ENCODE data around the gene CSTPP1. TPM values are rescaled to one million over a fixed set of nuclear protein-coding genes. Genes with fewer than 3 reads are reported as not detected.

The CSTPP1 gene
- total RNA-seq, 2 experiments from 2014 or later, result 12.8 to 14.4 TPM

GRCh38 chr11:46930089-46930488, 6.5 kb upstream of the CSTPP1 start:
- peaks cover 9% of the 10 kb centered on the region for H3K27me3 Mint-ChIP-seq
- no peak overlapping the region for H3K4me3 Mint-ChIP-seq
- POLR2A ChIA-PET, result no interaction called here
- TF ChIP-seq CTCF (IDR thresholded peaks at IDR 0.05), result no peak
- ATAC-seq (peak; percentile 92), DNase-seq (peak; percentile 49)
- H3K27ac Mint-ChIP-seq, result no peak overlapping the region
- H3K9me3 Mint-ChIP-seq, result no peaks in the 10 kb centered on the region
- H3K36me3 Mint-ChIP-seq (ENCODE audit: low read depth), result no peaks in the 10 kb centered on the region
- H3K4me1 Mint-ChIP-seq (ENCODE audit: low read depth), result peaks cover 8% of the 10 kb centered on the region
- CTCF ChIA-PET, result interaction anchor here (0.6 to 1.8 kb wide), 3 partner anchors 10 to 37 kb away, joined by 3 to 10 read pairs (median 4); no protein-coding TSS in a partner anchor
- intact Hi-C loops (cut with micrococcal nuclease), result no loop called here

- TF ChIP-seq CTCF (IDR thresholded peaks at IDR 0.05), result no peak
- peaks cover 9% of the 10 kb centered on the region for H3K4me1 Mint-ChIP-seq (ENCODE audit: low read depth)
- CTCF ChIA-PET, result interaction anchor here (0.9 to 3.1 kb wide), 3 partner anchors 10 to 211 kb away, joined by 3 to 10 read pairs (median 3); no protein-coding TSS in a partner anchor
- H3K4me3 Mint-ChIP-seq, result no peak overlapping the region
- H3K9me3 Mint-ChIP-seq, result no peaks in the 10 kb centered on the region
- intact Hi-C loops (cut with micrococcal nuclease), result no loop called here
- DNase-seq, result no peak
- ATAC-seq, result no peak
- H3K27ac Mint-ChIP-seq, result no peak overlapping the region
- no peaks in the 10 kb centered on the region for H3K27me3 Mint-ChIP-seq
- POLR2A ChIA-PET, result interaction anchor here (0.9 kb wide), 1 partner anchor 60 kb away, joined by 3 read pairs; no protein-coding TSS in a partner anchor
- no peaks in the 10 kb centered on the region for H3K36me3 Mint-ChIP-seq (ENCODE audit: low read depth)
Measured at GRCh38 chr11:46942172-46942571, 5.6 kb downstream of the CSTPP1 start.

- no peaks in the 10 kb centered on the region for H3K27me3 Mint-ChIP-seq
Measured at GRCh38 chr11:46944356-46945075, 8.0 kb downstream of the CSTPP1 start.

GRCh38 chr11:46947399-46948077, 11.0 kb downstream of the CSTPP1 start:
- intact Hi-C loops (cut with micrococcal nuclease), result no loop called here
- ChIA-PET CTCF (interaction anchor here (1.2 to 1.5 kb wide), 3 partner anchors 11 to 206 kb away, joined by 4 read pairs; partner anchors contain the start of gene CSTPP1), POLR2A (interaction anchor here (1.4 kb wide), 1 partner anchor 17 kb away, joined by 3 read pairs; no protein-coding TSS in a partner anchor)
- DNase-seq, result no peak
- no peaks in the 10 kb centered on the region for H3K9me3 Mint-ChIP-seq
- H3K27ac Mint-ChIP-seq, result no peak overlapping the region
- no peak for TF ChIP-seq CTCF (IDR thresholded peaks at IDR 0.05)
- H3K27me3 Mint-ChIP-seq, result no peaks in the 10 kb centered on the region
- ATAC-seq, result no peak
- no peak overlapping the region for H3K4me3 Mint-ChIP-seq
- no peaks in the 10 kb centered on the region for H3K36me3 Mint-ChIP-seq (ENCODE audit: low read depth)
- H3K4me1 Mint-ChIP-seq (ENCODE audit: low read depth), result peaks cover 7% of the 10 kb centered on the region

More at GRCh38 chr11:46944356-46945075, 8.0 kb downstream of the CSTPP1 start:
- no peak for DNase-seq
- no peak overlapping the region for H3K4me3 Mint-ChIP-seq
- TF ChIP-seq CTCF (IDR thresholded peaks at IDR 0.05), result no peak
- POLR2A ChIA-PET, result no interaction called here
- H3K36me3 Mint-ChIP-seq (ENCODE audit: low read depth), result no peaks in the 10 kb centered on the region
- H3K4me1 Mint-ChIP-seq (ENCODE audit: low read depth), result peaks cover 5% of the 10 kb centered on the region
- H3K27ac Mint-ChIP-seq, result no peak overlapping the region
- intact Hi-C loops (cut with micrococcal nuclease), result no loop called here
- ATAC-seq, result no peak
- CTCF ChIA-PET, result interaction anchor here (1.4 kb wide), 1 partner anchor 12 kb away, joined by 3 read pairs; no protein-coding TSS in a partner anchor
- H3K9me3 Mint-ChIP-seq, result no peaks in the 10 kb centered on the region
